ENCODE data around the gene TXNDC9.

The TXNDC9 gene

GRCh38 chr2:99275882-99276281 lies 60.3 kb downstream of the TXNDC9 start:
- H3K36me3 Mint-ChIP-seq (ENCODE audit: low read depth), result peaks cover 39% of the 10 kb centered on the region
- DNase-seq, result no peak
- TF ChIP-seq CTCF (IDR thresholded peaks at IDR 0.05), result no peak
- no peak overlapping the region for H3K27ac Mint-ChIP-seq
- peaks cover 43% of the 10 kb centered on the region for H3K9me3 Mint-ChIP-seq
- H3K4me1 Mint-ChIP-seq, result no peaks in the 10 kb centered on the region
- peaks cover 8% of the 10 kb centered on the region for H3K27me3 Mint-ChIP-seq (ENCODE audit: low read depth, poor library complexity)
- no peak overlapping the region for H3K4me3 Mint-ChIP-seq
